Islet of Langerhans (tissue), 1 donor: ENCODE measurements around the gene AGO4.
"Not testable (repeated sequence)": the region's sequence is repeated elsewhere in the genome, so short reads cannot be mapped to it uniquely, and the experiment has no call there.

Experiments
- FAIRE-seq: peaks from one replicate; lab custom pipeline; 2011; peaks lifted over from hg19 to GRCh38; lab: Jason Lieb, UNC

Gene AGO4

DNA sequence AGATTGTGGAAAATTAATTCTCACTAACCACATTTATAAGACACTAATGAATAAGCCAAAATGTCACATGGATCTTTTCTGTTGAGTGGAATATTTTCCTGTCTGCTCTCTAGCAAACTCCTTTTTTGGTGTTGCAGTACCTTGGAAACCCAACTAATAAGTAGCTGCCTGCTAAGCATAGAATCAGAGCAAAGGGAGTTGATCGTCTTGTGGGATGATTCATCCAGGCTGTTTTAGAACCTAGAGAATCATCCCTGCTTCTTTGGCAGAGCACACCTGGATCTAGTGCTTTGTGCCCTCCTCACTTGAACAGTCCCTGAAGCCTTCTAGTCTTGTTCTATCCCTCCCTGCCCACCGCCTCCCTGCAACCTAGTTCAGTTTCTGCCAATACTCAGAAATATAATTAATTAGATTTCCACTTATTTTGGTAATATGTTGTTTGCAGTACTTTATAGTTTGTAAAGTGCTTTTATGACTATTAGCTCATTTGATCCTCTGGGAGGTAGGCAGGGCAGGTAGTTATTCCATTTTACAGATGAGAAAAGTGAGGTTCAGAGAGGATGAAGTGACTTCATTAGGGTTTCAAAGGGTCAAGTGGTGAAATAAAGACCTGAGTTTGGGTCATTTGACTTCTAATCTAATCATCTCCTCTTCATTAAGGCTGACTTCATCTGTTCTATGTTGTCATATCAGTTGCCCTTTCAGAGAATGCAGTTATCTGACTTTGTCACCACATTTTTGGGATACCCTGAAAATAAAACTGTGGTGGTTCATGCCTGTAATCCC is 2.5 kb downstream of the AGO4 start:
- FAIRE-seq = no peak

DNA sequence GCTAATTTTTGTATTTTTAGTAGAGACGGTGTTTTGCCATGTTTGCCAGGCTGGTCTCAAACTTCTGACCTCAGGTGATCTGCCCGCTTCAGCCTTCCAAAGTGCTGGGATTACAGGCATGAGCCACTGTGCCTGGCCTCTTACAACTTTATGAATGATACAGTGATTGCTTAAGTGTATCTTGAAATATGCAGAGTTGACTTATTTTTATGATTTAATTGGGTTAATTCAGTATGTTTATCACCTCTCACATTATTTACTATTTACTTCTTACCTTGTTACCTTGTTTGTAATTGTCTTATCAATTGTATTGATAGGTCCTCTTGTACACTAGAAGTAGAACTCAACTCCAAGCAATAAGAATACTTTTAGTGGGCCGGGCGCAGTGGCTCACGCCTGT is 4.9 kb downstream of the AGO4 start:
- FAIRE-seq = not testable (repeated sequence)

DNA sequence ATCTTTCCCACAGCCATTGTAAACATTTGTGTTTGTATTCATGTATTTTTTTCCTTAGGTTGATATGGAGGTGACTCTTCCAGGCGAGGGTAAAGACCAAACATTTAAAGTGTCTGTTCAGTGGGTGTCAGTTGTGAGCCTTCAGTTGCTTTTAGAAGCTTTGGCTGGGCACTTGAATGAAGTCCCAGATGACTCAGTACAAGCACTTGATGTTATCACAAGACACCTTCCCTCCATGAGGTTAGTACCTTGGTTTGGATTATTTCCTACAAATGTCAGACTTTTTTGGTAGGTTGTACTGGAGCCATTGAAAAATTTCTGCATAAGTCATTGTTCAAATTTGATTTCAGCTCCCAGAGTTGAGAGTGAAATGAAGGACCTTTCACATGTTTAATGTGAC is 17.4 kb downstream of the AGO4 start:
- FAIRE-seq = no peak

DNA sequence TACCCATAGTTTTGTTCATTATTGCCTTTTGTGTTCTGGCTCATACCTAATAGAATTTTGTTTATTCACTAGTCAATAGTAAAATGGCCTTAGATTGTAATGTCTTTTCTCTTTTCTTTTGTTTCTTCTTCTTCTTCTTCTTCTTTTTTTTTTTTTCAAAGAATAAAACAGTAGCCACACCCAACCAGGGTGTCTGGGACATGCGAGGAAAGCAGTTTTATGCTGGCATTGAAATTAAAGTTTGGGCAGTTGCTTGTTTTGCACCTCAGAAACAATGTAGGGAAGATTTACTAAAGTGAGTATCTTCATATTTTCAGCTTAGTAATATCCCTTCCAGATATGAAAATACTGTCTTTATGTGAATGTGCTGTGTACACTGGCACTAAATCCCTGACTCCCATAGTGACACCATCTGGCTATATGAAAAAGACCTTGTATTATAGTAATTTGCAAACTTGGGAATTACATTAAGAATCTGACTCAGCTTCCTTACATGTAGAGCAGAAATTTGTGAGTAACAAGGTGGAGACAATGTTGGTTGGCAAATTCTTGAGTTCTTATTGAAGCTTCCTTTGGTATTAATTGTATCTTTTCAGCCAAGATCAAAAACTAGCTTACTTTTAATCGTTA is 24.6 kb downstream of the AGO4 start:
- no peak for FAIRE-seq

DNA sequence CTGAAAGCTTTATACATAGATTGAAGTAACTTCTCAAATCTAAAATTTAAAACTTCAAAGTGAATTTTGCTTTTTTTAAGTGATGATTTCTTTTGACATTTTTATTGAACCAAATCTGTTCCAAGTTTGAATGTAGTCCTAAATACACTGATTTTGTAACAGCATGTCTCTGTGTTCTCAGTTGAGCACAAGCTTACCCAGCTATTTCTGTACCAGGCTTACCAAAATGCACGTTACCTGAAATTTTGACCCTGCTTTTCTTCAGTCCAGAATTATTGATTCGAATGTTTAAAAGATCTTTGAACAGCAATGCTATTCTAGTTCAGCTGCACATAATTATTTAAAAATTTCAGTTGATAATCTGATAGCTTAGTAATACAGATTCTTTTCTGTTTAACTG is 25.6 kb downstream of the AGO4 start:
- no peak for FAIRE-seq

DNA sequence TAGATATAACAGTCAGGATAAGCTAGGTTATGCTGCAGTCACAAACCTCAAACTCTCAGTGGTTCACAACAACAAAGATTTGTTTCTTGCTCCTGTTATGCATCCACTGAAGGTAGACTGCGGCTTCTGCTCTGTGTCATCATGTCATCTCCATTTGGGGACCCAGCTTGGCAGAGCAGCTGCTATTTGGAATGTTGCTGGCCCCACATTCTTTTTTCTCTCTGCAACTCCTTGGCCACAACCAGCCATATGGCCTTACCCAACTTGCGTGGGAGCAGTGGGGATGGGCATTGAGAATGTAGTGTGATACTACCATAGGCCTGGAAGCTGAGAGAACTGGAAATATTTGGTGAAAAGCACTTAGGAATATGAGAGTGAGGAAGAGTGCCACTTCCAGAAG is 26.4 kb downstream of the AGO4 start:
- no peak for FAIRE-seq

DNA sequence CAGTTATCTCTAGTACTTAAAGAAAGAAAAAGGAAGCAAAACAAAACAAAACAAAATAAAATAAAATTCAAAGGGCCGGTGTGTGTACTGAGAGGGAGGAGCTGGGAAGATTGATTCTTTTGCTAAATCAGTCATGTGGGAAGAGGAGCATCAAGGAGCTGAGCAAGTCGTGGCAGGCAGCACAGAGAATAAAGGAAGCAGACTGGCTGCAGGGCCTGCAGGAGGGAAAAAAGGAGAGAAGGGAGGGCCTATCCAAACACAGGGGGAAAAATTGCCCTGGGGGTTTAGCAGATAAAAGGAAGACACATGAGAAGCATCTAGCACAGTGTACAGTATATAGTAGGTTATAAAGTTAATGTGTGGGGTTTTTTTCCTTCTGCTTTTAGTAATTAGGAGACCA is 27.6 kb downstream of the AGO4 start:
- FAIRE-seq = no peak

DNA sequence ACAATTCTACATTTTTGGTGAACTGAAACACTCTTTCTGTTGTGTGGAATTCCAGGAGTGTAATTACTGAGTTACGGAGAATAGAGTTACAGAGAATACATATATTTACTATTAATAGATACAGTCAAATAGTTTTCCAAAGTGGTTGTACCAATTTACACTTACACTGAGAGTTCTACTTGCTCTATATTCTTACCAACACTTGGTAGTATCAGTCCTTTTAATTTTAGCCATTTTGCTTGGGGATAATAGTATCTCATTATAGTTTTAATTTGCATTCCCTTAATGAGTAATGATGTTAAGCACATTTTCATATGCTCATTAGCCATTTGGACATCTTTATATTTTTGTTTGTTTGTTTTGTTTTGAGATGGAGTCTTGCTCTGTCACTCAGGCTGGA is 28.9 kb downstream of the AGO4 start:
- FAIRE-seq = no peak

DNA sequence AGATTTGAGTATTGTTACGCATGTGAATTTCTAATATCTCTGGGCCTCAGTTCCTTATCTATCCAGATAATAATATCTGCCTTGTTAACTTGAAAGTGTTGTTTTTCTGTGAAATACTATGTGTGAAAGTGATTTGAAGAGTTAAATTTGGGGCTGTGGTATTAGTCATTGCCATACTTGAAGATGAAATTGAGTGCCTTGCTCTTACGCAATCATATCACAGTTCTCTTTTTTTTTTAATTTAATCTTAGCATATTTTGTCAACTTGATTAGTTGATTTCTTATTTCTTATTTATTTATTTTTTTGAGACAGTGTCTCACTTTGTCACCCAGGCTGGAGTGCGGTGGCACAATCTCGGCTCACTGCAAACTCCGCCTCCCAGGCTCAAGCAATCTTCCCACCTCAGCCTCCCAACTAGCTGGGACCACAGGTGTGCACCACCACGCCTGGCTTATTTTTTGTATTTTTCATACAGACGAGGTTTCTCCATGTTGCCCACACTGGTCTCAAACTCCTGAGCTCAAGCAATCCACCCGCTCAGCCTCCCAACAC is 31.0 kb downstream of the AGO4 start:
- no peak for FAIRE-seq

DNA sequence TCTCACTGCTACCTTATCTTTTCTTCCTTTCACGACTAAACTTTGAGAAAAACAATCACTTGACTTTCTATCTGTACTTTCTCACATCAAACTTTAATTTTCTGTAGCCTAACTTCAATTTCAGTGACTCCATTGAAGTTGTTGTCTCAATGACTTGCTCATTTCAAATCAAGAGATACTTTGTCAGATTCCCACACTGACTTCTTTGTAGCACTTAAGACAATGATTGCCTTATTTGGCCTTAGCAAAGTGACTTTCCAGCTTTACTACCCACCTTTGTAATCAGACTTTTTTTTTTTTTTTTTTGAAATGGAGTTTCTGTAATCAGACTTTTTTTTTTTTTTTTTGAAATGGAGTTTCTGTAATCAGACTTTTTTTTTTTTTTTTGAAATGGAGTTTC is 37.0 kb downstream of the AGO4 start:
- no peak for FAIRE-seq

DNA sequence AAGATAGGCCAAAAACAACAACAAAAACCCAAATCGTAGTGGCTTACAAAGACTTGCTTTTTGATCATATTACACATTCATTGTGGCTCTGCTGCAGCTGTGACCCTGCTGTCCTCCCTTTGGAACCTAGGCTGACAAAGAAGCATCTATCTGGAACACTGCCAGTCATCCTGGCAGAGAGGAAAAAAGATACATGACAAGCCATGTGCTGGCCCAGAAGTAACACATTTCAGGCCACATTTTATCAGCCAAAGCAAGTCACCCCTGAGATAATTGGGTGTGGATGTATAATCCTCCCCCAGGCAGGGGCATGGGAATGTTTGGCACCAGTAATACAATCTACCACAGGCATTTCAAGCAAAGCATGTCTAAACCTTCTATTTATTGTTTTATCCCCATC is 38.0 kb downstream of the AGO4 start:
- no peak for FAIRE-seq

DNA sequence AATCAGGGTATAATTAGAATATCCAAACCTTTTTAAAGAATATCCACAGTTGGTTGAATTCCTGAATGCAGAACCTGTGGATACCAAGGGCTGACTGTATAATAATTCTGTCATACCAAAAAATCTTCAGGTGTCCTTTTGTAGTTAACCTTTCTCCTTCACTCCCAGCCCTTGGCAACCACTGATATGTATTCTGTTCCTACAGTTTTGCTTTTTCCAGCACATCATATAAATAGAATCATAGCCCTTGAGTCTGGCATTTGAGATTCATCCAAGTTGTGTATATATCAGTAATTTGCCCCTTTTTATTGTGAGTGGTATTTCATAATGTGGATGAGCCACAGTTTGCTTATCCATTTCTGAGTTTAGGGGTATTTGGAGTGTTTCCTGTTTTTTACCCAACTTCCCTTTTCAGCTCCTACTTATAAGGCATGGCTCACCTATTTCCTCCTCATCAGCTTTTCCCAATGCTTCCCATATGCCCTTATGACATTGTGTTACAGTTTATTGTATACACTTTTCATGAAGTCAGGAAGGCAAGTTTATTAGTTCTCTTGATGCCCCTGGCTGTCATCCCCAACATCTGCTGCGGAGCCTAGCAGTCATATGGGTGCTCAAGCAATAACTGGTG is 40.2 kb downstream of the AGO4 start:
- FAIRE-seq = no peak

DNA sequence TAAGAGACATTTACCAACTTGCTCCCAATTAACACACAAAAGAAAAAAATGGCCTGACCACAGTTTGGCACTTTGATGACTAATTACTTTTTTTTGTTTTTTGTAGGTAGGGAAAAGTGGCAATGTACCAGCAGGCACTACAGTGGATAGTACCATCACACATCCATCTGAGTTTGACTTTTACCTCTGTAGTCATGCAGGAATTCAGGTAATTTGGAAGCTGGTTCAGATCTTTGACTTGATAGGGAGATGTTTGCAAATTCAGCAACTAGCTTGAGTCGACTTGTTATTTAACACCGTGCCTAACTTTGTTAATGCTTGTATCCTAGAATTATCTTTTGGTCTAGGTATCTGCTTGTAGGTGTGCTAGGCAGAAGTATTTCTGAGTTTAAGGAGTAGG is 42.2 kb downstream of the AGO4 start:
- FAIRE-seq = no peak

DNA sequence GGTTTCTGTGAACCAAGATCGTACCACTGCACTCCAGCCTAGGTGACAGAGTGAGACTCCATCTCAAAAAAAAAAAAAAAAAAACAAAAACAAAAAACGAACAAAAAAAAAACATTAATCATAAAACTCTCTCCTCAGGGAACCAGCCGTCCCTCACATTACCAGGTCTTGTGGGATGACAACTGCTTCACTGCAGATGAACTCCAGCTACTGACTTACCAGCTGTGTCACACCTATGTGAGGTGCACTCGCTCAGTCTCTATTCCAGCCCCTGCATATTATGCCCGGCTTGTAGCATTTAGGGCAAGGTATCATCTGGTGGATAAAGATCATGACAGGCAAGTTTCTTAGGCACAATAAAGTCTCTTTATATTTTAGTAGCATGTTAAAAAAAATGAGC is 42.9 kb downstream of the AGO4 start:
- FAIRE-seq = no peak

DNA sequence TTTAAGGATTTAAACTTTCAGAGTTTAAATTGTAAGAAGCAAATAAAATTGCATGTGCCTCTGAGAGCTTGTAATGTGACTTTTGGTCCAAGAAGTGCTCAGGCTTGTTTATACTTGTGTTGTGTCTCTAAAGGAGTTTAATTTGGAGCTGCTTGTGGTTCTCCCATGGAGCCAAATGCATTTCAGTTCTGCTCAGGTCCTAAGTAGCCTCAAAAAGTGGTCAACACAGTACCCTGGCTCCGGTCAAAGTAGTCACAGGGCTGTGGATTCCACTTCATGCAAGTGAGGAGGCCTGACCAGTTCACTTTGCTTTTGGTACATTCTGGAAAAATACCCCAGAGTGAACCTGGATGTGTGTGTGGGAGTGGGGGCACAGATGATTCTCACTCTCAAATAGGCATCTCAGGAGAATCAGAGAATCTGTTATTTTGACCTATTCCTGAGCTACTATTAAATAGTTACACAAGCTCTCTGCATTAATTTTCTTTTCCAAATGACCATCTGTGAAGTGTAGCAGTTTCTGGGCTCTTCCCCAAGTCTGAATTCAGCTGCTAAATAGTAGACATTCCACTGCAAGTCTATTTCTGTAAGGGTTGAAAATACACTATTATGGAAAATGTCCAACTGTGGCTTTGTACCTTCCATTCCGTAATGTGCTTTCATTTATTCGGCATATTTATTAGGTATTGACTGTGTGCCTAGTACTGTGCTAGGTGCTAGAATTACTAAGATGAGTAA is 43.5 kb downstream of the AGO4 start:
- FAIRE-seq = no peak

DNA sequence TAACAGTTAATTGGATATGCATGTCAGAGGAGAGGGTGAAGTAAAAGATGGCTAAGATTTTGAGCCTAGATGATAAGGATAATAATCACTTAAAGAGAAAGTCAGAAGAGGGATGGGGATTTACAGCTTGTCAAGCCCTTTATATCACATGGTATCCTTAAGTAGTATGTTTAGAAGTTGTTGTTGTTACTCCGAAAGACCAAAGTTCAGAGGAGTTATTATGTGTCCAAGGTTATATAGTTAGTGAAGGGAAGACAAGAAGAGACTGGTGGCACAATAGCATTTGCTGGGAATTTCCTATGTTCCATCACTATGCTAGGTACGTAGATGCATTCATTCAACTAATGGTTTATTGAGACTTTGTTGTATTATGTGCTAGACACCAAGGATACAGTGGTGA is 44.4 kb downstream of the AGO4 start:
- no peak for FAIRE-seq

DNA sequence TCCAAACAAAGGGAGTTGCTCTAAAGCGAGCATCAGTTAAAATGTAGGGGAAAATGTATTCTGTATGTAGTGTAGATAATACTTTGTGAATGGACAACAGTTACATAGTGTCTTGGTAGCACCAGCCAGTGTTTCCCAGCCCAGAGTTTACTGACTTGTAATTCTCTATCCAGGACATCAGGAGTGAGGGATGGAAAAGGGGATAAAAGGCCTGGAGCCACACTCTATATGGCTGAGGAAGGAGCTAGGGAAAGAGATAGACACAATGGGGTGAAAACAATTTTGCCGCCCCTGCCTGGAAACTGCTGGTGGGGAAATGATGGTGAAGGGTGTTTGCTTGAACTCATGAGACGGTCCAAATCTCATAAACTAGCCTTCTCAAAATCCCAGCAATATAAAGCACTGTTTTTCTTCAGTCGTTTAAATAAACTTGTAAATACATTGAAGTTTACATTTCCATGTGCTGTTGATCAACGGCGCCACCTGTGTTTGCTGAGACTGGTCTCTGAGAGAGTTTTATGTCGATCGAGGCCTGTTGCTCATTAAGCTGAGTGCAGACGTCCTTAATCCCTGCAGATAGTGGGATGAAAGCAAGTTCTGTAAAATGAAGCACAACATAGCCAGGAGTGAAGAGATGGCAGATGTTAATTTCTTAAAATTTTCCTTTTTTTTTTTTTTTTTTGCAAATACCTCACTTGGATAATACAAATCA is 47.3 kb downstream of the AGO4 start:
- no peak for FAIRE-seq

DNA sequence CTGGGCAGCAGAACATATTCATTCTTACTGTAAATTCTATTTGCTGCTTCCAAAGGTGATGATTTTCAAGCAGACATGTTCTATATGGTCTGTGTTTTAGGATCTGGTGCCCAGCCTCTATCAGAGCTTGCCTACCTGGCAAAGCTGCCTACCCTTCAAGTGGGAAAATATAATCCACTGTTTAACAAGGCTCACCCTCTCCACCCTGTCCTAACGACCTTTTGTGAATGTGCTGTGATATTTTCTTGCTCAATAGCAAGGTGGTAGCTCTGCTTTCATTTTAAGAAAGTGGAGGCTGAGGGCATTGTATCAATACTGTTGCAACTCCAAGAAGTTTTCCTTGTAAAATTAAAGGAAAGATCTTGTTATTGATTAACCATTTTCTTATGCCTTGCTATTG is 49.1 kb downstream of the AGO4 start:
- FAIRE-seq = no peak

DNA sequence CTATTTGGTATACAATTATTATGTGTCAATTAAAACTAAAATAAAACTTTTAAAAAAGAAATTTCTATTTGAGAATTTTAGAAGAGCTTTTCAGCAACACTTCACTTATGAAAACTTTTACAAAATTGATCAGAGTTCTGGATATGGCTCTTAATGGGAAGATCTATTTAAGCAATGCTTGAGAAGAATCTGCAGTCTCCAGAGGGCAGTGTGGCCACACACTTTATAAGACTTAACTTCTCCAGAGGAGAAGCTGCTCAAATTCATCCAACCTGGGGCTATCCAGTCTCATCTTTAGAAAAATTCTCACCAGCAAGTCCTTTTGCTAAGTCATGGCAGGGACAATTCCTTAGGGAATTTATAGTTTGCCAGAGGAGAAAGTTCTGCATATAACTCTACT is 50.0 kb downstream of the AGO4 start:
- FAIRE-seq = no peak

DNA sequence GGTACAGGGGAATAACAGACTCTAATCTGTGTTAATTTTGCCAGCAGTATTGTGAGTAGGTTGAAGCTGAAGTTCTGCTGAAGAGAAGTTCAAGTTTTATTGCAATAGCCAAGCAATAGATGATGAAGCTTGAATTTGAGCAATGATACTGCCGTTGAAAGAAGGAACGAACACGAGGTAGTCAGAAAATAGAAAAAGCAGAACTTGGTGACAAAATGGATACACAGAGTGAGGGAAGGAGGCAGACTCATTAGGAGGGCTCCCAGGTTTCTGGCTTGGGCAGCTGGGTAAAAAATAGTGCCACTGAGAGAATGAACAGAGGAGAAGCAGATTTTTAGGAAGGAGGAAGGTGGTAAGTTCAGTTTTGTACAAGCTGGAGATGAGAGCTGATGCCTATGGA is 52.9 kb downstream of the AGO4 start:
- FAIRE-seq = no peak

DNA sequence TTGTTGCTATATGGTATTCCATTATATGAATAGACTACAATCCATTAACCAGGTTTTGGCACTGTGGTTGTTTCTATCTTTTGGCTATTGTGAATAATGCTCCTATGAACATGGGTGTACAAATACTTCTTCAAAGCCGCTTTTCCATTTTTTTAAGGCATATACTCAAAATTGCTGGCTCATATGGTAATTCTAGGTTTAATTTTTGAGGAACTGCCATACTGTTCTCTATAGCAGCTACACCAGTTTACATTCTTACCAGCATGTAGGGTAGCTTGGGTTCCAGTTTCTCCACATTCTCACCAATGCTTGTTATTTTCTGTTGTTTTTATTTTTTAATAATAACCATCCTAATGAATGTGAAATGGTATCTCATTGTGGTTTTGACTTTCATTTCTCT is 55.3 kb downstream of the AGO4 start:
- no peak for FAIRE-seq
